Measurements from ENCODE around the gene HHIP.

GRCh38 chr4:144696376-144696775 lies 50.4 kb downstream of the HHIP start:
- TF ChIP-seq JUND (IDR thresholded peaks at IDR 0.05), result no peak
- no peak for TF ChIP-seq ZBTB33 (IDR thresholded peaks at IDR 0.05; ENCODE audit: extremely low read depth, insufficient replicate concordance, low read length)
- TF ChIP-seq CTCF (IDR thresholded peaks at IDR 0.05 in 2 of 3, conservative IDR thresholded peaks at IDR 0.05 in 1 of 3; ENCODE audit: borderline replicate concordance in 1 of 3, insufficient read depth in 1 of 3, low read depth in 2 of 3, low read length in 2 of 3), result no peak
- TF ChIP-seq POLR2A (IDR thresholded peaks at IDR 0.05; ENCODE audit: borderline replicate concordance, extremely low read depth, insufficient read depth, insufficient read length), result no peak
- no peak for TF ChIP-seq POLR2AphosphoS5 (IDR thresholded peaks at IDR 0.05; ENCODE audit: low read depth, low read length)
